ENCODE results near the gene INPP5D.

DNA sequence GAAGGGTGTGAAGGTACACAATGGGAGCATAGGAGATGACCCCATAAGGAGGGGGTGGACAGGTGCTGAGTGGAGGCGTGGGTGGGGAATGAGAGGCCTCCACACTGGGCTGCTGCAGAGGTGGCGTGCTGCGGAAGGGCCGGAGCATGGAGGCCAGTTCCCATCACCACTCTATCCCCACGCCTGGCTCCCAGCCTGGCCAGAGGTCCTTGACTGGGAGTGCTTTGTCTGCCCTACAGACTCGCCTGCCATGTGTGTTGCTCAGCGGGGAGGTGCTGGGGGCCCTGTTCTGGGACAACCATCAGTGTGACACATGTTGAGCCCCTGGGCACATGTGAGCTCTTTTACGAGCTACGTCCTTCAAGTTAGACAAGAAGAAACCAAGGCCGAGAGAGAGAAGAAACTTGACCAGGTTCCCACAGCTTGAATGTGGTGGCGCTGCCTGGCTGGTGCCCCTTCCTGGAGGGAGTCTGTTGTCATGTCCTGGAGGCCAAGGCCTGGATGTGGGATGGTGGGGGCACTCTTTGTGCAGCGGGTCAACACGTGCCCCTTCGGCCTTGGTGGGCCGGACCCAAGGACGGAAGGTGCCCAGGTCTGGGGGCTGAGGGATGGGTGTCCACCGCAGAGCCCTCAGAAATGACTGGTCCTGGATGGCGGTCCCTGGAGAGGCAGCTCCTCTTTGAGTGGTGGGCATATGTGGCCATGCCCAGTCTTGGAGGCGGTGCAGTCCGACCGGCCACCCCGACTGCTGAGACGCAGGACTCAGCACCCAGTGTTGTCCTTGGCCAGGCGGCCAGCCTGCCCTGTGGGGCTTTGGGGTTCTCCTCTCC, 1.2 kb upstream of the INPP5D start:
- TF ChIP-seq, protein P1, sequence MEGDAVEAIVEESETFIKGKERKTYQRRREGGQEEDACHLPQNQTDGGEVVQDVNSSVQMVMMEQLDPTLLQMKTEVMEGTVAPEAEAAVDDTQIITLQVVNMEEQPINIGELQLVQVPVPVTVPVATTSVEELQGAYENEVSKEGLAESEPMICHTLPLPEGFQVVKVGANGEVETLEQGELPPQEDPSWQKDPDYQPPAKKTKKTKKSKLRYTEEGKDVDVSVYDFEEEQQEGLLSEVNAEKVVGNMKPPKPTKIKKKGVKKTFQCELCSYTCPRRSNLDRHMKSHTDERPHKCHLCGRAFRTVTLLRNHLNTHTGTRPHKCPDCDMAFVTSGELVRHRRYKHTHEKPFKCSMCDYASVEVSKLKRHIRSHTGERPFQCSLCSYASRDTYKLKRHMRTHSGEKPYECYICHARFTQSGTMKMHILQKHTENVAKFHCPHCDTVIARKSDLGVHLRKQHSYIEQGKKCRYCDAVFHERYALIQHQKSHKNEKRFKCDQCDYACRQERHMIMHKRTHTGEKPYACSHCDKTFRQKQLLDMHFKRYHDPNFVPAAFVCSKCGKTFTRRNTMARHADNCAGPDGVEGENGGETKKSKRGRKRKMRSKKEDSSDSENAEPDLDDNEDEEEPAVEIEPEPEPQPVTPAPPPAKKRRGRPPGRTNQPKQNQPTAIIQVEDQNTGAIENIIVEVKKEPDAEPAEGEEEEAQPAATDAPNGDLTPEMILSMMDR (IDR thresholded peaks at IDR 0.05; ENCODE audit: insufficient read depth, low read length): no peak
- no peak for TF ChIP-seq GABPA (IDR thresholded peaks at IDR 0.05; ENCODE audit: low read depth)

Measured in HL-60 (cell line).